Breast epithelium (tissue), 4 donors: Measurements from ENCODE around the gene DPP8. TPM values are rescaled to one million over a fixed set of nuclear protein-coding genes. Genes with fewer than 3 reads are reported as not detected.

Source experiments
- DNase-seq, 2 donors: peaks; one replicate each; pipeline ENCODE4 v3.0.0-alpha.2; 2019; ENCODE audit warnings: low spot score in 2 of 2
- H3K27ac ChIP-seq, 2 donors: fragments of 200-600 bp; sonication (generic) in 1 of 2; one replicate each; pipeline ENCODE4 v1.5.1; 2016 to 2019; ENCODE audit warnings: mild to moderate bottlenecking in 1 of 2
- H3K27me3 ChIP-seq, 2 donors: fragments of 200-600 bp; sonication (generic) in 1 of 2; one replicate each; pipeline versions ENCODE4 v1.5.1 to v1.6.0; 2017 to 2019; ENCODE audit warnings: control low read depth in 1 of 2, mild to moderate bottlenecking in 1 of 2
- H3K36me3 ChIP-seq: fragments of 200-600 bp; one replicate; pipeline ENCODE4 v1.5.1; 2019
- H3K4me1 ChIP-seq, 2 donors: fragments of 200-600 bp; sonication (generic); one replicate each; pipeline ENCODE4 v1.5.1; 2016 to 2019; ENCODE audit warnings: control low read depth in 1 of 2
- H3K4me3 ChIP-seq, 3 donors: fragments of 200-600 bp; sonication (generic); 1 replicate in 2 of 3; 2 replicates in 1 of 3; pipeline ENCODE4 v1.5.1; 2016 to 2019; ENCODE audit warnings: mild to moderate bottlenecking in 3 of 3, moderate library complexity in 2 of 3
- H3K9me3 ChIP-seq, 2 donors: fragments of 200-600 bp; sonication (generic) in 1 of 2; one replicate each; pipeline ENCODE4 v1.5.1; 2016 to 2019; ENCODE audit warnings: control low read depth in 1 of 2
- POLR2A ChIP-seq: fragments of 450-650 bp; IDR thresholded peaks from one replicate; pipeline ENCODE4 v1.6.1; 2016; ENCODE audit warnings: antibody characterized with exemption, mild to moderate bottlenecking, moderate library complexity
- POLR2AphosphoS5 ChIP-seq, 3 donors: sonication (generic); formaldehyde crosslinking; IDR thresholded peaks; one replicate each; pipeline ENCODE4 v1.6.1; 2017; ENCODE audit warnings: antibody characterized with exemption in 3 of 3
- intact Hi-C: fragments of 100-400 bp; cut with DNase I; formaldehyde crosslinking; loops from one replicate; pipeline ENCODE4 v1.15.1; 2023; ENCODE audit warnings: low total_unique reads
- total RNA-seq, 3 donors: library from RNA; depleted of rRNA; stranded (reverse); fragments of >200 nt; gene quantifications; one replicate each; pipeline ENCODE4 v1.1.0, GENCODE V29; 2016
- TF ChIP-seq, protein P1 (sequence below), 3 donors: fragments of 450-650 bp; IDR thresholded peaks; one replicate each; pipeline ENCODE4 v1.5.1; 2016 to 2017; ENCODE audit warnings: antibody characterized with exemption in 3 of 3, mild to moderate bottlenecking in 3 of 3, moderate library complexity in 3 of 3

DPP8 gene
- total RNA-seq, 3 donors from 2014 or later, result 35.0 to 47.0 (median 42.6) TPM

DNA sequence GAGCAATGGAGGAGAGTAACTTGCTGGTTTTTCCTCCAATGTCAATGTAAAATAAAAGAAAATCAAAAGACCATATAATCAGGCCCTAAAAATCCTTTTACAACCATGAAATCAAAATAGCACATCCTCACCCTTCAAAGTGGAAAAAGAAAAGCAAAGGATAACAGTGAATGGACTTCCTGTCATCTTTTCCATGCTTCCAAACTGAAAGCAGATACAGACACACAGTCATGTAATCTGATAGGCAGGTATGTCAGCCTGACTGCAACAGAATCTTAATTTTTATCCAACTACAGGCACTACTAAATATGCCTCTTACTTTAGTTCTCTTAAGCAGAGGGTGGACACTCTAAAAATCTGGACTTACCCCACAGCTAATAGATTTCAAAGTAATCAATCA is 66.9 kb downstream of the DPP8 start:
- Histone ChIP-seq H3K27ac (no peak overlapping the region), H3K4me3 (no peak overlapping the region), H3K9me3 (no peaks in the 10 kb centered on the region), H3K4me1 (no peaks in the 10 kb centered on the region), H3K36me3 (no peaks in the 10 kb centered on the region), H3K27me3 (no peaks in the 10 kb centered on the region)
- intact Hi-C loops, result no loop called here
- no peak for DNase-seq
- TF ChIP-seq POLR2A, result no peak
- TF ChIP-seq, protein P1, sequence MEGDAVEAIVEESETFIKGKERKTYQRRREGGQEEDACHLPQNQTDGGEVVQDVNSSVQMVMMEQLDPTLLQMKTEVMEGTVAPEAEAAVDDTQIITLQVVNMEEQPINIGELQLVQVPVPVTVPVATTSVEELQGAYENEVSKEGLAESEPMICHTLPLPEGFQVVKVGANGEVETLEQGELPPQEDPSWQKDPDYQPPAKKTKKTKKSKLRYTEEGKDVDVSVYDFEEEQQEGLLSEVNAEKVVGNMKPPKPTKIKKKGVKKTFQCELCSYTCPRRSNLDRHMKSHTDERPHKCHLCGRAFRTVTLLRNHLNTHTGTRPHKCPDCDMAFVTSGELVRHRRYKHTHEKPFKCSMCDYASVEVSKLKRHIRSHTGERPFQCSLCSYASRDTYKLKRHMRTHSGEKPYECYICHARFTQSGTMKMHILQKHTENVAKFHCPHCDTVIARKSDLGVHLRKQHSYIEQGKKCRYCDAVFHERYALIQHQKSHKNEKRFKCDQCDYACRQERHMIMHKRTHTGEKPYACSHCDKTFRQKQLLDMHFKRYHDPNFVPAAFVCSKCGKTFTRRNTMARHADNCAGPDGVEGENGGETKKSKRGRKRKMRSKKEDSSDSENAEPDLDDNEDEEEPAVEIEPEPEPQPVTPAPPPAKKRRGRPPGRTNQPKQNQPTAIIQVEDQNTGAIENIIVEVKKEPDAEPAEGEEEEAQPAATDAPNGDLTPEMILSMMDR (IDR thresholded peaks at IDR 0.05), result no peak
- no peak for TF ChIP-seq POLR2AphosphoS5 (IDR thresholded peaks at IDR 0.05)

DNA sequence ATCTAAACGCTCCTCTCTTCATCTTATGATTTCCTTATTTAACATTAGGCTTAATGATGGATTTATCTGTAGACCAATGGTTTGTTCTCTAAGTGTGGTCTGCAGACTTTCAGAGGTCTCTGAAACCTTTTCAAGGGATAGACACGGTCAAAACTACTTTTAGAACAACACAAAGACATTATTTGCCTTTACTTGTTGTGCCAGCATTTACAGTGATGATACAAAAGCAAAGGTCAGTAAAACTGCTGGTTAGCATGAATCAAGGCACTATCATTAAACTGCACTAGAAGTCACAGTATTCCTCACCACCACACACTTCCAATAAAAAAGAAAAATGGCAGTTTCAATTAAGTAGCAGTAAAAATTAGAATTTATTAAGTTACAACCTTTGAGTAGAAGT is 70.3 kb downstream of the DPP8 start:
- Histone ChIP-seq H3K4me1 (no peaks in the 10 kb centered on the region), H3K27ac (no peak overlapping the region), H3K27me3 (no peaks in the 10 kb centered on the region), H3K36me3 (no peaks in the 10 kb centered on the region), H3K9me3 (no peaks in the 10 kb centered on the region), H3K4me3 (no peak overlapping the region)
- no peak for TF ChIP-seq POLR2AphosphoS5 (IDR thresholded peaks at IDR 0.05)
- TF ChIP-seq POLR2A, result no peak
- TF ChIP-seq, protein P1 (IDR thresholded peaks at IDR 0.05), result no peak
- intact Hi-C loops, result no loop called here
- no peak for DNase-seq

DNA sequence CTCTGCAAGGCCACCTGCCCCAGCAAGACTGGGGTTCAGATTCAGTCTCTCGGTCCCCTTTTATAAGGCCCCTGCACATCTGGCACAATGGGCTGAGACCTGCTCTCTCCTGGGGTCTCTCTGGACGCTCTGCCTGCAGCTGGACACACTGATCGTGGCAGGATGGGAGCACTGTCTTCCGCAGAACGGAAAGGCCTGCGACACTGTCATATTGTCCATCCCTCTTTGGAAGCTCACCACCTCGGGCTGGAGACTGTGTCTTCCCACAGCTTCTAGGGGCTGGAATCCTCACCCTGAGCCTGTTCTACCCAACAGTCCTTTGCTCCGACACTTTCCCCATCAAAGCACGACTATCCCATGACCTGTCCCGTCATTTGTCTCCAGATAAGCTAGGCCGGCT is 83.3 kb downstream of the DPP8 start:
- intact Hi-C loops, result no loop called here
- DNase-seq, result no peak
- Histone ChIP-seq H3K27ac (no peak overlapping the region), H3K27me3 (no peaks in the 10 kb centered on the region), H3K4me3 (no peak overlapping the region), H3K9me3 (no peaks in the 10 kb centered on the region), H3K4me1 (no peaks in the 10 kb centered on the region), H3K36me3 (no peaks in the 10 kb centered on the region)
- TF ChIP-seq, protein P1 (IDR thresholded peaks at IDR 0.05), result no peak
- TF ChIP-seq POLR2A, result no peak
- TF ChIP-seq POLR2AphosphoS5 (IDR thresholded peaks at IDR 0.05), result no peak

DNA sequence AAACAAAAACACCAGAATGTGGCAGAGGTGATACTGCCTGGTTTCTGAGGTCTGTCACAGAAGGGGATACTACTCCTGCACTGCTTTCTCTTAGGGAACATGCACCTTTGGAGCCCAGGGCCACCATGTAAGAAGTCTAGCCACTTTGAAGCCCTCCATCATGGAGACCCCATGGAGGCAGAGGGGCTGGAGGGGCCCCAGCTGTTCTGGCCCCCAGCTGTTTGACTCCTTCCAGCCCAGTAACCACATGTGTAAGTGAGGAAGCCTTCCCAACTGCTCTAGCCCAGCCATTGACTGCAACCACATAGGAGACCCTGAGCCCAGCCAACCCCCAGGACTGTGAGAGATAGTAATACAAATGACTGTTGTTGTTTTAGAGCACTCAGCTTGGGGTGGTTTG is 85.8 kb downstream of the DPP8 start:
- intact Hi-C loops, result no loop called here
- Histone ChIP-seq H3K27ac (no peak overlapping the region), H3K36me3 (no peaks in the 10 kb centered on the region), H3K4me3 (no peak overlapping the region), H3K27me3 (no peaks in the 10 kb centered on the region), H3K4me1 (no peaks in the 10 kb centered on the region), H3K9me3 (no peaks in the 10 kb centered on the region)
- TF ChIP-seq, protein P1 (IDR thresholded peaks at IDR 0.05), result no peak
- TF ChIP-seq POLR2A, result no peak
- TF ChIP-seq POLR2AphosphoS5 (IDR thresholded peaks at IDR 0.05), result no peak
- DNase-seq, result no peak

DNA sequence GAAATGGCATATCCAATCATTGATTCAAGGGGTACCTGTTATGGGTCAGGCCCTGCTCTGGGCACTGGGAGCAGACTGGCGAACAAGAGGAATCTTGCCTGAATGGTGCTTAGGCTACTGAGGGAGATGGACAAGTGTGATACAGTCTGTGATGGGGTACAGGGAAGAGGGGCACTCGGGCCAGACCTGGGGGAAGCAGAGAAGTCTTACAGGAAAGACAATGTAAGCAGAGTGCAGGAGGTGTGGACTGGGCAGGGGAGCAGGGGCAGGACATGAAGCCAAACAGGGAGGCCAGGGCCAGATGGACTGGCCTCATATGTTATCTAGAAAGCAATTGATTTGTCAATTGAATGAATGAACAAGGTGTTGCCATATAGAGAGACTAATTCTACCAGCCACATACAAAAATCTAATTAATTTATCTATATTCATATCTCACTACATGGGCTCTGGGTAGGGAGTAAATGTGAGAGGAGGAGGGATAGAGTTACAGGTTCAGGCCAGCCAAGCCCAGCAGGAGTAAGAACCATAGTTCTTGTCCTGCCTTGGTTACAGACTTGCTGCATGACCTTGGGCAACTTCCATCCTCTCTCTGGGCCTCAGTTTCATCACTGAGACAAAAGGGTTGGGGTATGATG is 91.2 kb downstream of the DPP8 start:
- no peaks in the 10 kb centered on the region for H3K27me3 ChIP-seq
- no peak overlapping the region for H3K27ac ChIP-seq
- no peaks in the 10 kb centered on the region for H3K9me3 ChIP-seq
- H3K36me3 ChIP-seq, result no peaks in the 10 kb centered on the region
- no peak overlapping the region for H3K4me3 ChIP-seq
- no peak for DNase-seq
- peaks cover 0 to under 1% of the 10 kb centered on the region in 2 donors for H3K4me1 ChIP-seq
- TF ChIP-seq POLR2A (no peak), POLR2AphosphoS5 (IDR thresholded peaks at IDR 0.05) (no peak)
- TF ChIP-seq, protein P1 (IDR thresholded peaks at IDR 0.05), result no peak
- intact Hi-C loops, result no loop called here
